HT1080 (cell line): ENCODE results near the gene CFAP119. TPM values are rescaled to one million over a fixed set of nuclear protein-coding genes. Genes with fewer than 3 reads are reported as not detected.

ENCODE experiments used
- DNase-seq: peaks from one replicate; pipeline ENCODE4 v3.0.0-alpha.2; 2015; ENCODE audit warnings: low read depth
- total RNA-seq: library from RNA; depleted of rRNA; stranded (reverse); fragments of >200 nt; shearing (Covaris generic); gene quantifications from 2 replicates; pipeline ENCODE4 v1.2.3, GENCODE V29; 2014

Gene CFAP119
- total RNA-seq, 1 experiment from 2014 or later = 5.7 TPM

- DNase-seq = no peak
These were observed 1.3 kb upstream of the CFAP119 start for GRCh38 chr16:30762991-30763725.

GRCh38 chr16:30761427-30761927 lies 385 bp downstream of the CFAP119 start:
- peak; percentile 41 for DNase-seq

GRCh38 chr16:30760577-30761426 lies 1.1 kb downstream of the CFAP119 start:
- no peak for DNase-seq

GRCh38 chr16:30760001-30760559 lies 1.8 kb downstream of the CFAP119 start:
- DNase-seq = no peak

GRCh38 chr16:30758988-30759491 lies 2.8 kb downstream of the CFAP119 start:
- no peak for DNase-seq

- DNase-seq = no peak
These were observed 4.5 kb downstream of the CFAP119 start for GRCh38 chr16:30757316-30757715.

- DNase-seq = no peak
These were observed 5.1 kb downstream of the CFAP119 start for GRCh38 chr16:30756781-30757100.

GRCh38 chr16:30755955-30756780 lies 5.7 kb downstream of the CFAP119 start:
- no peak for DNase-seq

GRCh38 chr16:30753596-30753995 lies 8.3 kb downstream of the CFAP119 start:
- DNase-seq = no peak

- no peak for DNase-seq
These were observed 10.9 kb downstream of the CFAP119 start for GRCh38 chr16:30750876-30751465.

- no peak for DNase-seq
These were observed 11.7 kb downstream of the CFAP119 start for GRCh38 chr16:30750201-30750600.

- peak; percentile 33 for DNase-seq
These were observed 13.0 kb downstream of the CFAP119 start for GRCh38 chr16:30748634-30749445.

- peak; percentile 99 for DNase-seq
These were observed 13.8 kb downstream of the CFAP119 start, which contains the start of gene PHKG2 for GRCh38 chr16:30747799-30748633. PHKG2 (plus strand) TSS chr16:30748425; CDS start chr16:30748821, 396 bp downstream.

GRCh38 chr16:30747331-30747730 lies 14.5 kb downstream of the CFAP119 start:
- DNase-seq = peak; percentile 34

- DNase-seq = no peak
These were observed 15.2 kb downstream of the CFAP119 start for GRCh38 chr16:30746638-30747175.

- no peak for DNase-seq
These were observed 16.8 kb downstream of the CFAP119 start for GRCh38 chr16:30745082-30745481.

GRCh38 chr16:30744183-30744582 lies 17.7 kb downstream of the CFAP119 start:
- DNase-seq = no peak

GRCh38 chr16:30743716-30744115 lies 18.1 kb downstream of the CFAP119 start:
- no peak for DNase-seq
